ENCODE data around the gene SPACDR. TPM values are rescaled to one million over a fixed set of nuclear protein-coding genes. Genes with fewer than 3 reads are reported as not detected.
A peak's percentile ranks its signal among the peaks of the same experiment; 100 is the strongest.

SPACDR gene
- total and polyA plus RNA-seq, 2 experiments from 2014 or later, result 0.42 to 0.52 TPM

GRCh38 chr7:100476903-100477870, 13.1 kb upstream of the SPACDR start:
- Histone ChIP-seq H3K4me3 (peak overlapping the region; percentile 90), H3K79me2 (replicated peaks; ENCODE audit: insufficient read depth) (no peaks in the 10 kb centered on the region; the same call in 1 of the 2 replicates), H2AFZ (no peak overlapping the region), H3K4me1 (ENCODE audit: insufficient read depth) (peaks cover 17% of the 10 kb centered on the region), H3K36me3 (ENCODE audit: insufficient read depth) (no peaks in the 10 kb centered on the region), H3F3A (replicated peaks; ENCODE audit: low read depth) (peaks cover 1% of the 10 kb centered on the region; the same call in 1 of the 2 replicates), H3K27me3 (ENCODE audit: insufficient read depth) (no peaks in the 10 kb centered on the region), H4K20me1 (replicated peaks; ENCODE audit: insufficient read depth) (peaks cover 3% of the 10 kb centered on the region; the same call in 1 of the 2 replicates), H3K4me2 (peak overlapping the region; percentile 93), H3K9me2 (ENCODE audit: insufficient read depth) (no peaks in the 10 kb centered on the region), H3K27ac (ENCODE audit: low read depth) (no peak overlapping the region)
- TF ChIP-seq ZNF331 (CRISPR knock-in tag; IDR thresholded peaks at IDR 0.05; ENCODE audit: low read depth), result no peak
- no peak for TF ChIP-seq JUNB (IDR thresholded peaks at IDR 0.05; ENCODE audit: unreplicated experiment)
- peak; percentile 42 to 79; a peak in 3 of 4 replicates for TF ChIP-seq CTCF (conservative IDR thresholded peaks at IDR 0.05; ENCODE audit: low read depth in 2 of 2)
- Mint-ChIP-seq H3K27me3 (ENCODE audit: insufficient read depth, low read depth, poor library complexity) (peaks cover 12% of the 10 kb centered on the region), H3K4me3 (peak overlapping the region; percentile 94), H3K36me3 (ENCODE audit: low read depth) (peaks cover 5% of the 10 kb centered on the region; the same call in 2 of the 3 replicates), H3K27ac (no peak overlapping the region), H3K9me3 (no peaks in the 10 kb centered on the region; the same call in 1 of the 3 replicates), H3K4me1 (peaks cover 25% of the 10 kb centered on the region)
- DNase-seq (ENCODE audit: low spot score), result peak; percentile 69
- peak; percentile 26 for ATAC-seq

DNA sequence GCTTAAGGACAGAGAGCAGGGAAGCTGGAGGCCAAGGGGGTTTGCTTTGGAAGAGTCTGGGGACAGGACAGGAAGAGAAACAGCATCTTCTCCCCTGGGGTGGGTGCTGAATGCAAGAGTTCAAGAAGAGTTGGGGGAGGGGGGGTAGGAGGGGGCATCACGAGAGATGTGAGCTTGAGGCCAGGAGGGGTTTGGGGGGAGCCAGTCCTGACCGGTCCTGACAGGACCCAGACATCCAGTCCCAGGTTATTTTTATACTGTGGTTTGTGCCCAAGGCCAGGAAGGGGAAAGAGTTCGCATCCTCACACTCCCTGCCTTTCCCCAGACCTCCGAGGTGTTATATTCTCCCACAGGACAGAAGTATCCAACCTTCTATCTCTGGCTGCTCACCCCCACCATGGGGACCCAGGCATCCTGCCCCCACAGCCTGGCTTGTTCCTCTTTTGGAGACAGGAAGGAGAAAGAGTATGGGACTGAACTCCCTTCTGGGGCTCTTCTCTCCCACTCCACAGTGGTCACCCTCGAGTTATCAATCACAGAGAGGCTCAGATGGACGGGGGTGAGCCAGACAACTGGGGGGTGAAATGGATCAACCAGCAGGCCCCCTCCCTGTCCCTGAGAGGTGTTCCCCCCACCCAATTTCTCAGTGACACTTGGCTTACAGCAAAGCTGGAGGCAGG, 12.2 kb upstream of the SPACDR start:
- peaks cover 17% of the 10 kb centered on the region for H3K4me1 ChIP-seq (ENCODE audit: insufficient read depth)
- Mint-ChIP-seq H3K9me3 (no peaks in the 10 kb centered on the region; the same call in 2 of the 3 replicates), H3K36me3 (ENCODE audit: low read depth) (peaks cover 5% of the 10 kb centered on the region; the same call in 2 of the 3 replicates), H3K27ac (no peak overlapping the region), H3K4me3 (0 out of 3 replicates have a peak overlapping the region, but pooled peaks have one; percentile 28), H3K4me1 (peaks cover 28% of the 10 kb centered on the region), H3K27me3 (ENCODE audit: insufficient read depth, low read depth, poor library complexity) (peaks cover 12% of the 10 kb centered on the region)
- no peak overlapping the region for H3K27ac ChIP-seq (ENCODE audit: low read depth)
- peak overlapping the region; percentile 65 for H3K4me2 ChIP-seq
- DNase-seq (ENCODE audit: low spot score) (no peak), ATAC-seq (no peak)
- no peak overlapping the region for H2AFZ ChIP-seq
- H3F3A ChIP-seq (replicated peaks; ENCODE audit: low read depth), result no peaks in the 10 kb centered on the region; the same call in 1 of the 2 replicates
- no peaks in the 10 kb centered on the region; the same call in 1 of the 2 replicates for H3K79me2 ChIP-seq (replicated peaks; ENCODE audit: insufficient read depth)
- no peak for TF ChIP-seq STAT1 (IDR thresholded peaks at IDR 0.05; ENCODE audit: unreplicated experiment)
- no peak for TF ChIP-seq ZNF331 (CRISPR knock-in tag; IDR thresholded peaks at IDR 0.05; ENCODE audit: low read depth)
- H3K27me3 ChIP-seq (ENCODE audit: insufficient read depth), result no peaks in the 10 kb centered on the region
- peak overlapping the region; percentile 32; the same call in 1 of the 2 replicates for H3K4me3 ChIP-seq
- no peaks in the 10 kb centered on the region for H3K9me2 ChIP-seq (ENCODE audit: insufficient read depth)
- H4K20me1 ChIP-seq (replicated peaks; ENCODE audit: insufficient read depth), result peaks cover 3% of the 10 kb centered on the region; the same call in 1 of the 2 replicates
- H3K36me3 ChIP-seq (ENCODE audit: insufficient read depth), result no peaks in the 10 kb centered on the region; the same call in 1 of the 2 replicates

All from GM23338 (cell line).